Hepatocyte (in vitro differentiated cells): ENCODE measurements around the gene IER5. TPM values are rescaled to one million over a fixed set of nuclear protein-coding genes. Genes with fewer than 3 reads are reported as not detected.

Source experiments
- DNase-seq: peaks from one replicate; pipeline ENCODE4 v3.0.0-alpha.2; 2016; ENCODE audit warnings: low spot score
- H2AFZ ChIP-seq: fragments of 200-600 bp; sonication (generic); 2 replicates; pipeline ENCODE4 v1.6.0; 2016; ENCODE audit warnings: antibody characterized with exemption, mild to moderate bottlenecking
- H3K27ac ChIP-seq: fragments of 200-600 bp; sonication (generic); 2 replicates; pipeline ENCODE4 v1.5.1; 2016; ENCODE audit warnings: mild to moderate bottlenecking
- H3K27me3 ChIP-seq: fragments of 200-600 bp; sonication (generic); 2 replicates; pipeline ENCODE4 v1.6.1; 2016
- H3K36me3 ChIP-seq: fragments of 200-600 bp; sonication (generic); replicated peaks from 2 replicates; pipeline ENCODE4 v1.5.1; 2016; ENCODE audit warnings: low read depth; ENCODE audit not compliant: insufficient read depth
- H3K4me1 ChIP-seq: fragments of 200-600 bp; sonication (generic); 2 replicates; pipeline ENCODE4 v1.5.1; 2016; ENCODE audit warnings: mild to moderate bottlenecking, moderate library complexity; ENCODE audit not compliant: insufficient read depth
- H3K4me2 ChIP-seq: fragments of 200-600 bp; sonication (generic); 2 replicates; pipeline ENCODE4 v1.6.0; 2016
- H3K4me3 ChIP-seq: fragments of 200-600 bp; sonication (generic); 2 replicates; pipeline ENCODE4 v1.5.1; 2016; ENCODE audit warnings: mild to moderate bottlenecking
- H3K79me2 ChIP-seq: fragments of 200-600 bp; sonication (generic); 2 replicates; pipeline ENCODE4 v1.6.0; 2017; ENCODE audit warnings: mild to moderate bottlenecking
- H3K9me2 ChIP-seq: fragments of 200-600 bp; sonication (generic); replicated peaks from 2 replicates; pipeline ENCODE4 v1.6.0; 2017; ENCODE audit warnings: mild to moderate bottlenecking; ENCODE audit not compliant: insufficient read depth
- H3K9me3 ChIP-seq: fragments of 200-600 bp; sonication (generic); 2 replicates; pipeline ENCODE4 v1.5.1; 2016; ENCODE audit warnings: low read depth, mild to moderate bottlenecking
- H4K20me1 ChIP-seq: fragments of 200-600 bp; sonication (generic); 2 replicates; pipeline ENCODE4 v1.6.0; 2016; ENCODE audit warnings: mild to moderate bottlenecking; ENCODE audit not compliant: insufficient read depth, poor library complexity, severe bottlenecking
- CTCF ChIP-seq: fragments of 200-600 bp; sonication (generic); IDR thresholded peaks from 2 replicates; pipeline ENCODE4 v1.5.1; 2016; ENCODE audit warnings: antibody characterized with exemption, mild to moderate bottlenecking; ENCODE audit not compliant: poor library complexity
- EZH2 ChIP-seq: fragments of 200-600 bp; sonication (generic); IDR thresholded peaks from 2 replicates; pipeline ENCODE4 v1.6.1; 2016; ENCODE audit warnings: antibody characterized with exemption, mild to moderate bottlenecking, borderline replicate concordance
- EZH2phosphoT487 ChIP-seq: fragments of 200-600 bp; sonication (generic); IDR thresholded peaks from one replicate; pipeline ENCODE4 v1.6.1; 2018; ENCODE audit warnings: antibody characterized with exemption, mild to moderate bottlenecking, low read depth, moderate library complexity; ENCODE audit not compliant: unreplicated experiment, severe bottlenecking
- WGBS: methylation state at CpG from one replicate; pipeline ENCODE4 v1.1.6; 2016; ENCODE audit warnings: low lambda C conversion rate; ENCODE audit errors: missing lambda C conversion rate; 5-methylcytosine and 5-hydroxymethylcytosine counted together
- polyA plus RNA-seq: library from polyadenylated mRNA; unstranded; fragments of >200 nt; fragmentation: Nextera tagmentation; extraction: Ambion mirVana; gene quantifications from 2 replicates; pipeline ENCODE4 v1.2.1, GENCODE V29; 2016
- total RNA-seq: library from RNA; depleted of rRNA; stranded (reverse); fragments of >200 nt; gene quantifications from 2 replicates; pipeline ENCODE4 v1.2.3, GENCODE V29; 2014

Gene IER5
- total and polyA plus RNA-seq, 2 experiments from 2014 or later: 16.6 to 23.1 TPM

- Histone ChIP-seq H3K36me3 (no peaks in the 10 kb centered on the region), H3K4me2 (no peak overlapping the region), H4K20me1 (no peaks in the 10 kb centered on the region), H3K9me3 (no peaks in the 10 kb centered on the region), H3K27me3 (no peaks in the 10 kb centered on the region), H3K79me2 (no peaks in the 10 kb centered on the region), H3K4me3 (no peak overlapping the region), H3K9me2 (no peaks in the 10 kb centered on the region), H3K4me1 (peaks cover 4% of the 10 kb centered on the region), H3K27ac (no peak overlapping the region), H2AFZ (no peak overlapping the region)
- TF ChIP-seq EZH2phosphoT487: no peak
- TF ChIP-seq EZH2: no peak
- no peak for TF ChIP-seq CTCF
- DNase-seq: no peak
- 83% methylated on average over 2 of the region's 2 CpGs for WGBS
Measured at GRCh38 chr1:181061487-181061886, 27.0 kb upstream of the IER5 start.

GRCh38 chr1:181061891-181062835 is 26.3 kb upstream of the IER5 start:
- H2AFZ ChIP-seq: no peak overlapping the region
- H3K9me2 ChIP-seq: no peaks in the 10 kb centered on the region
- H3K36me3 ChIP-seq: no peaks in the 10 kb centered on the region
- H3K4me3 ChIP-seq: no peak overlapping the region
- H3K27me3 ChIP-seq: no peaks in the 10 kb centered on the region
- H4K20me1 ChIP-seq: no peaks in the 10 kb centered on the region
- DNase-seq: no peak
- no peaks in the 10 kb centered on the region for H3K79me2 ChIP-seq
- no peak overlapping the region for H3K27ac ChIP-seq
- TF ChIP-seq EZH2phosphoT487 (no peak), EZH2 (no peak), CTCF (no peak)
- WGBS: 90% methylated on average over 15 of the region's 15 CpGs
- H3K4me1 ChIP-seq: peaks cover 4% of the 10 kb centered on the region
- H3K4me2 ChIP-seq: no peak overlapping the region
- no peaks in the 10 kb centered on the region for H3K9me3 ChIP-seq

- H3K36me3 ChIP-seq: no peaks in the 10 kb centered on the region
- H2AFZ ChIP-seq: no peak overlapping the region
- WGBS: 63% methylated on average over 6 of the region's 6 CpGs
- H3K4me2 ChIP-seq: no peak overlapping the region
- no peaks in the 10 kb centered on the region for H4K20me1 ChIP-seq
- no peak for DNase-seq
- H3K27me3 ChIP-seq: no peaks in the 10 kb centered on the region
- peaks cover 4% of the 10 kb centered on the region for H3K4me1 ChIP-seq
- TF ChIP-seq CTCF (no peak), EZH2phosphoT487 (no peak), EZH2 (no peak)
- no peaks in the 10 kb centered on the region for H3K9me3 ChIP-seq
- no peak overlapping the region for H3K4me3 ChIP-seq
- H3K27ac ChIP-seq: no peak overlapping the region
- H3K9me2 ChIP-seq: no peaks in the 10 kb centered on the region
- no peaks in the 10 kb centered on the region for H3K79me2 ChIP-seq
Measured at GRCh38 chr1:181062836-181063428, 25.6 kb upstream of the IER5 start.
